ENCODE data around the gene KRT84.

DNA sequence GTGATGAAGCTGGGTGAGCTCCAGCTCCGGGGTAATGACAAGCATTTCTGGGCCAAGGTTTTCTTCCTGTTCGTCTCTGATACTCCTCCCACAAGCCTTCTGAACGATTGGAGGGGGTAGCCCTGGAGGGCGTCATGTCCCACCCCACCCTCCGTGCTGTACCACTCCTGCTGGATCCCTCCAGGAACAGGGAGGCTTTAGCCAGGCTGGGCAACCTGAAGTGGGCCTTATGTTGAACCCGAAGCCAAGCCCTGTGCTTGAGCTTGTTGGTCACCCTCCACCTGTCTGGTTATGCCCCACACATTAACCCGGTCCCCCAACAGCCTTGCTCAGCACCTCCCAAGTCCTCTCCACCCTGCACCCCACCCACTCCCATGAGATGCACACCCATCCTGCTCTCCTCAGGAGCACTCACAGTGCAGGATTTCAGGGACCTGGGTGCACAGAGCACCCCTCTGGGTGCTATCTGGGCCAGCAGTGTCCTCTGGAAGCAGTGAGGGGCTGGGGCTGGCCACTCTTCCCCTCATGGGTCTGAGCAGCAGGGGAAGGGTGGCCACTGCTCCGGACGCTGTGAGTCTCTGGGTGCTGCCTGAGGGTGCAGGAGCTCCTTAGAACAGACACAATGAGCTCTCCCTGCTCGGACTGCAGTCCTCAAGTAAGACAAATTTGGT lies 57.5 kb downstream of the KRT84 start:
- TF ChIP-seq, protein P1, sequence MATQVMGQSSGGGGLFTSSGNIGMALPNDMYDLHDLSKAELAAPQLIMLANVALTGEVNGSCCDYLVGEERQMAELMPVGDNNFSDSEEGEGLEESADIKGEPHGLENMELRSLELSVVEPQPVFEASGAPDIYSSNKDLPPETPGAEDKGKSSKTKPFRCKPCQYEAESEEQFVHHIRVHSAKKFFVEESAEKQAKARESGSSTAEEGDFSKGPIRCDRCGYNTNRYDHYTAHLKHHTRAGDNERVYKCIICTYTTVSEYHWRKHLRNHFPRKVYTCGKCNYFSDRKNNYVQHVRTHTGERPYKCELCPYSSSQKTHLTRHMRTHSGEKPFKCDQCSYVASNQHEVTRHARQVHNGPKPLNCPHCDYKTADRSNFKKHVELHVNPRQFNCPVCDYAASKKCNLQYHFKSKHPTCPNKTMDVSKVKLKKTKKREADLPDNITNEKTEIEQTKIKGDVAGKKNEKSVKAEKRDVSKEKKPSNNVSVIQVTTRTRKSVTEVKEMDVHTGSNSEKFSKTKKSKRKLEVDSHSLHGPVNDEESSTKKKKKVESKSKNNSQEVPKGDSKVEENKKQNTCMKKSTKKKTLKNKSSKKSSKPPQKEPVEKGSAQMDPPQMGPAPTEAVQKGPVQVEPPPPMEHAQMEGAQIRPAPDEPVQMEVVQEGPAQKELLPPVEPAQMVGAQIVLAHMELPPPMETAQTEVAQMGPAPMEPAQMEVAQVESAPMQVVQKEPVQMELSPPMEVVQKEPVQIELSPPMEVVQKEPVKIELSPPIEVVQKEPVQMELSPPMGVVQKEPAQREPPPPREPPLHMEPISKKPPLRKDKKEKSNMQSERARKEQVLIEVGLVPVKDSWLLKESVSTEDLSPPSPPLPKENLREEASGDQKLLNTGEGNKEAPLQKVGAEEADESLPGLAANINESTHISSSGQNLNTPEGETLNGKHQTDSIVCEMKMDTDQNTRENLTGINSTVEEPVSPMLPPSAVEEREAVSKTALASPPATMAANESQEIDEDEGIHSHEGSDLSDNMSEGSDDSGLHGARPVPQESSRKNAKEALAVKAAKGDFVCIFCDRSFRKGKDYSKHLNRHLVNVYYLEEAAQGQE (IDR thresholded peaks at IDR 0.05; ENCODE audit: insufficient read depth in 1 of 2, low read depth in 2 of 2, low read length in 2 of 2), result no peak
- no peak for TF ChIP-seq FOXP2 (optimal IDR thresholded peaks at IDR 0.05; ENCODE audit: borderline replicate concordance, extremely low read depth, extremely low read length, insufficient read depth)
- no peak for TF ChIP-seq TAF1 (IDR thresholded peaks at IDR 0.05; ENCODE audit: borderline replicate concordance, insufficient read depth, low read length)
- no peak for TF ChIP-seq SIN3A (IDR thresholded peaks at IDR 0.05; ENCODE audit: borderline replicate concordance, insufficient read depth, low read length)
- no peak for TF ChIP-seq POLR2AphosphoS5 (IDR thresholded peaks at IDR 0.05; ENCODE audit: low read depth, low read length)

Data from PFSK-1 (cell line).